GM19240 (cell line): ENCODE data around the gene HHIP.

Experiments
- DNase-seq: peaks from one replicate; pipeline ENCODE4 v3.0.0; 2011; ENCODE audit warnings: low spot score; ENCODE audit not compliant: insufficient read length

The HHIP gene

GRCh38 chr4:144705601-144706590, 59.9 kb downstream of the HHIP start:
- no peak for DNase-seq

DNA sequence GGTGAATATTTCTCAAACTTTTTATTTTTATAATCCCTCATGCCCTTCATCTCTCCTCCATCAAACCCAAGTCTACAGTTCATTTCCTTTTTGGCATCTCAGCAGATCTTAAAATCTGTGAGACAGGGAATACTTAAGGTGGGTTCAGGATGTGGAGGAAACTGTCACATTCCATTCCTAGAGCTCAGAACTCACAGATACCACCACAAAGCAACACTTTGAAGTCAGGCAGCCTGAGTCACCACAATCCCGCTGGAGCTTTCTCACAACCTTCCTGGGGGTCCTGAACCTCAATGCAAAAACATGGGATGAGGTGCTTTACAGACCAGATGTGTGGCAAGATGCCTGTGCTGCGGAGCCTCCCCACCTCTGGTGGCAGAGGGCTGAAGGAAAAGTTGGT, 63.2 kb downstream of the HHIP start:
- no peak for DNase-seq

- no peak for DNase-seq
Observed at GRCh38 chr4:144709793-144710525, 64.0 kb downstream of the HHIP start.

DNA sequence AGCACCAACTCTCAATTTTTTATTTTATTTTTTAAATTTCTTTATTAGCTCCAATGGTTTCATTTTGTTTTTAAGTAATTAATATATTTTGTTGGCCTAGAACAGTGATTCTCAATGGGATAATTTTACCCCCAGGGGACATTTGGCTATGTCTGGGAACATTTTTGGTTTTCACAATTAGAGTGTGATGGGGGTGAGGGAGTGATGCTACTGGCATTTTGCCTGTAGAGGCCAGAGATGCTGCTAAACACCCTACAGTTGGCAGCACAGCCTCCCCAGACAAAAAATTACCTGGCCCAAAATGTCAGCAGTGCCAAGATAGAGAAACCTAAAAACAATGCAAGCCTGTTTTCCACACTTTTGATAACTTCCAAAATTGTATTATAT, 64.6 kb downstream of the HHIP start:
- no peak for DNase-seq

DNA sequence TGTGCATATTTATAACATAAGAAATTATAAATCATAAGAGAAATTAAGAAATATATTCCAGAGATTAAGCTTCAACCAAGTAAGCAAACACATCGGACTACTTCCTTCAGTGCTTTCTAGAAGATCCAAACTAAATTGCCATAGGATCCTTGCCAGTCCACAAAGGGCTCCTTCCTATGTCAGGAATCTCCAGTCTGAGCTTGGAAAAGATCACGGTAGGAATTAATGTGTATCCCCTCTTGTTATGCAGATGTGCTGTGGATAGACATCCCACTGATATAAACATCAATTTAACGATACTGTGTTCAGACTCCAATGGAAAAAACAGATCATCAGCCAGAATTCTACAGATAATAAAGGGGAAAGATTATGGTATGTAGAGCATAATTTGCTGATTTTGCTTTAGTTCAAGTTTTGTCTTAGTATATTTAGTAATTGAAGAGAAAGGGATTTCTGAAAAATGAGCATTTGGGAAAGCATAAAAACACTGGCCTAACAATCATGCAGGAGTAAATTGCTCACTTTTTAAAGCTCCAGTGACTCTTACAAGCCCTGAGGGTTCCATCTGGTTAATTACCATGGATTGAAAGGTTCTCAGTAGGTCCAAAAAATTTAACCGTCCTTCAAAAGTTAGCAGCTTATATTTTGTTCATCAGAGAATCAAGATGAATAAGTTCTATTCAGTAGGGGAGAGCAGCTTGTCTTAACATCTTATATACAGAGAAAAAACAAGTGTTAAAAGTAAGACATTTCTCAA, 65.9 kb downstream of the HHIP start:
- DNase-seq = no peak

DNA sequence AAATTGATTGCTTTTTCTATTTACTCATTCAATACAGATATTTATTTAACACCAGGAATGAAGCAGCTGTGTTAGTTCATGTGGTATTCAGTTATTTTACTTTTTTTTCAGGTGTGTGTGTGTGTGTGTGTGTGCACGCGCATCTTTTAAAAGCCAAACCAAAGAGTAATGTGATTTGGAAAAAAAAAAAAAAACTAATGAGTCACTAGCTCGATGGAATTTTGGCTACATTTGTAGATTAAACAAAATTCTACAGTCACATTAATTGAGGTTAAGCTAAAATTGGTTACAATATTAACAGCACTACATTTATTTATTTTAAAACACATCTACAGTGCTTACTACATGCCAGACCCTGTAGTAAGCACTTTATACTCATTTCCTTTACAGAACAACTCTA, 66.8 kb downstream of the HHIP start:
- no peak for DNase-seq

- DNase-seq = no peak
Observed at GRCh38 chr4:144714166-144714565, 68.2 kb downstream of the HHIP start.

GRCh38 chr4:144715230-144715629, 69.3 kb downstream of the HHIP start:
- no peak for DNase-seq

- DNase-seq = no peak
Observed at GRCh38 chr4:144716778-144717177, 70.8 kb downstream of the HHIP start.

GRCh38 chr4:144718958-144719512, 73.1 kb downstream of the HHIP start:
- DNase-seq = no peak

GRCh38 chr4:144720491-144720890, 74.5 kb downstream of the HHIP start:
- DNase-seq = no peak

DNA sequence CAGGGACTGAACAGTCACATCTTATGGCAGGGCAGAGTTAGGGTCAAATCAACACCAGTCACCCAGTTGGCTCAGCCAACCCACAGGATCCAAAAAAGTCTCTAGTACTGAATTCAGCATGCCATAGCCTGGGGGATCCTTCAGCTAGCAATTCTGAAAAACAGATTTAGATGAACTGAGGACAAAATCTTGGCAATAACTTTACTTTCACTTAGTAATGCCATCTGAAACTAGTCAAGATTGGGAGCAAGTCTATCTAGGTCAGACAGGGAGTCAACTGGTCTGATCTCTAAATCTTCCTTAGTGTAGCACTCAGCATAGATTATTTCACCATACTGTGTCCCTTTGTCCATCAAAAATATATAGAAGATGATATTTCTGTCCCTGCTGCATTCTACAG, 76.0 kb downstream of the HHIP start:
- no peak for DNase-seq

- no peak for DNase-seq
Observed at GRCh38 chr4:144723471-144723870, 77.5 kb downstream of the HHIP start.

DNA sequence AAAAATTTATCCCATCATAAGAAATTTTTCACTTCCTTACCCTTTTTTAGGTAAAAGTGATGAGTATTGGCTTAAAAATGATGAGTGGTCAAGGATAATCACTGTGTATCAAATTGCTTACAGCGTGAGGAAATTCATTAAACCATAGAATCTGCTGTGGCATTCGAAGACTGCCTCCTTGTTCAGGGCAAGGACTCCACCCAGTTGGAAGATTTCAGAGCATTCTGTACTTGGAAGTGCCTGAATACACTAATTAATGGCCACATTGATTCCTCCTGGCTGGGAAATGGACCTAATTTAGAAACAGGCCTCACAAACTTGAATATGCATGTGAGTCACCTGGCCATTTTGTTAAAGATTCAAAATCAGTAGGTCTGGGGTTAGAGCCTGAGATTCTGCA, 83.2 kb downstream of the HHIP start:
- DNase-seq = no peak

GRCh38 chr4:144732584-144733428, 86.8 kb downstream of the HHIP start:
- no peak for DNase-seq

DNA sequence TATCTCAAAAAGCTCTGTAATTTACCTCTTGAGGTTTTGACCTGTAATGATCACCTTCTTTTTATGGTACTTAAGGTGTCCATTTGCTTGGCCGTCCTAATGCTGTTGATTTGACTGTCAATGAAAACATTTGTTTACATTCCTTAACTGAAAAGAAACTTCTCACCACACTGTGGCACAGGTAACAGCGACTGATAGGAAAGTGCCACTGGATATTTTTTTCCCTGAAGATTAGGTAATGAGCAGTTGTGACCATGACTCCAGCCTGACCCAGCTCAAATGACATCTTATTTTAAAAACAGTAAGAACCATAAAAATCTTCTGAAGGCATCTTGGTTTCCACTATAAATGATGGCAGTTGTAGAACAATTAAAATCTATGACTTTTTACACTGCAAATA, 87.6 kb downstream of the HHIP start:
- DNase-seq = no peak

- DNase-seq = no peak
Observed at GRCh38 chr4:144734522-144734921, 88.6 kb downstream of the HHIP start.

- DNase-seq = no peak
Observed at GRCh38 chr4:144738649-144739048, 92.7 kb downstream of the HHIP start.

- DNase-seq = no peak
Observed at GRCh38 chr4:144739511-144740033, 93.6 kb downstream of the HHIP start.

- no peak for DNase-seq
Observed at GRCh38 chr4:144740316-144740715, 94.4 kb downstream of the HHIP start.
